Large intestine (tissue), 3 donors: ENCODE results near the gene GLUL. TPM values are rescaled to one million over a fixed set of nuclear protein-coding genes. Genes with fewer than 3 reads are reported as not detected.
"Not testable (repeated sequence)": the region's sequence is repeated elsewhere in the genome, so short reads cannot be mapped to it uniquely, and the experiment has no call there.

Experiments
- DNase-seq, 2 donors: peaks; one replicate each; pipeline versions ENCODE4 v3.0.0 to v3.0.0-alpha.2; 2013
- H3K27ac ChIP-seq: one replicate; pipeline ENCODE4 v1.5.1; 2013; ENCODE audit warnings: low read length
- H3K27me3 ChIP-seq: 2 replicates; pipeline ENCODE4 v1.6.1; 2013; ENCODE audit warnings: low read length; ENCODE audit not compliant: control insufficient read depth, insufficient read depth
- H3K36me3 ChIP-seq: 2 replicates; pipeline ENCODE4 v1.6.1; 2013; ENCODE audit warnings: low read length; ENCODE audit not compliant: control insufficient read depth, insufficient read depth
- H3K4me1 ChIP-seq: one replicate; pipeline ENCODE4 v1.6.1; 2013; ENCODE audit warnings: low read length; ENCODE audit not compliant: control insufficient read depth, insufficient read depth
- H3K4me3 ChIP-seq: one replicate; pipeline ENCODE4 v1.5.1; 2013; ENCODE audit warnings: low read length
- H3K9me3 ChIP-seq: one replicate; pipeline ENCODE4 v1.6.1; 2013; ENCODE audit warnings: mild to moderate bottlenecking, low read depth, low read length, moderate library complexity; ENCODE audit not compliant: control insufficient read depth
- WGBS: methylation state at CpG from one replicate; pipeline ENCODE4 v1.1.5; 2013; ENCODE audit warnings: low lambda C conversion rate; ENCODE audit not compliant: insufficient coverage; 5-methylcytosine and 5-hydroxymethylcytosine counted together
- polyA plus RNA-seq: library from polyadenylated mRNA; unstranded; fragments of 120-200 nt; gene quantifications from one replicate; pipeline ENCODE4 v1.2.1, GENCODE V29; 2013

The GLUL gene
- polyA plus RNA-seq, 1 donor, result 164 TPM

DNA sequence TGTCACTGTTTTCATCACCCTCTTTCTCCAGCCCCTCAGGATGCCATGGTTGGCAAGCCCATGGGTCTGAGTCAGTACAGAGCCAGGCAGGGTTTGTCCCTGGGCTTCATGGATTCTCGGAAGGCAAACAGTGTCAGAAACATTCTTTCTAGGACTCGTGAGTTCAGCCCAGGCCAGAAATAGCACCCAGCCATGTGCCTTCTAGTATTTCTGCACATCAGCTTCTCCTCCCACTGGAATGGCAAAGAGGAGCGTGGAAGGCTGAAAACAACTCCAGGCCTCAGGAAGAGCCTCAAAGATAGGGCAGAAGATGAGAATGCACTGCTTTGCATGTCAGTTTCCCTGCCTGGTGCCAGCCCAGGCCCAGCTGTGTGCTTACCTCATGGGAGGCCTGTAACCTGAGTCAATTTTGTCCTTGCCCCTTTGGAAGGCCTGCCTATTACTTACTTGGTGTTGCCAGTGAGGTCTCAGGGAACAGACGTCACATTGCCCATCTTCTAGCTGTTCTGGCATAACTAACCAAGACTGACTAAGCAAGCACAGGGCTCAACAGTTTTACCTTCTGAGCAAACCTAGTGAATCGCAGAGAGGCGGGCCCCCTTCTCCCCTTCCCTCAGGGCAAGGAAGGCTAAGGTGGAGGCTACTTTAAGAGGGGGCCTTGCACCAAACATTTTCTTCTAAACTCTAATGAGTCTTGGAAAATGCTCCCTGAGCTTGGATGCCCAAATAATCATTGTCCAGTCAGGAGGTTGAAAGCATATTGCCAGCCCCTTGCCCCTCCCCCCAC, 42.4 kb downstream of the GLUL start:
- H3K9me3 ChIP-seq, result no peaks in the 10 kb centered on the region
- H3K4me3 ChIP-seq, result no peak overlapping the region
- no CpG with 5 or more reads among the region's 6 CpGs for WGBS
- H3K27ac ChIP-seq, result no peak overlapping the region
- no peak for DNase-seq
- H3K36me3 ChIP-seq, result no peaks in the 10 kb centered on the region
- no peaks in the 10 kb centered on the region for H3K4me1 ChIP-seq
- H3K27me3 ChIP-seq, result no peaks in the 10 kb centered on the region

GRCh38 chr1:182347019-182347418, 44.6 kb downstream of the GLUL start:
- 94% methylated on average over 2 of the region's 5 CpGs for WGBS
- Histone ChIP-seq H3K27me3 (no peaks in the 10 kb centered on the region), H3K4me3 (no peak overlapping the region), H3K9me3 (no peaks in the 10 kb centered on the region), H3K27ac (no peak overlapping the region), H3K4me1 (no peaks in the 10 kb centered on the region), H3K36me3 (no peaks in the 10 kb centered on the region)
- no peak for DNase-seq

GRCh38 chr1:182340233-182341058, 51.1 kb downstream of the GLUL start:
- Histone ChIP-seq H3K4me1 (no peaks in the 10 kb centered on the region), H3K27me3 (no peaks in the 10 kb centered on the region), H3K4me3 (no peak overlapping the region), H3K36me3 (no peaks in the 10 kb centered on the region), H3K9me3 (no peaks in the 10 kb centered on the region), H3K27ac (no peak overlapping the region)
- no peak for DNase-seq
- 86% methylated on average over 1 of the region's 10 CpGs for WGBS

DNA sequence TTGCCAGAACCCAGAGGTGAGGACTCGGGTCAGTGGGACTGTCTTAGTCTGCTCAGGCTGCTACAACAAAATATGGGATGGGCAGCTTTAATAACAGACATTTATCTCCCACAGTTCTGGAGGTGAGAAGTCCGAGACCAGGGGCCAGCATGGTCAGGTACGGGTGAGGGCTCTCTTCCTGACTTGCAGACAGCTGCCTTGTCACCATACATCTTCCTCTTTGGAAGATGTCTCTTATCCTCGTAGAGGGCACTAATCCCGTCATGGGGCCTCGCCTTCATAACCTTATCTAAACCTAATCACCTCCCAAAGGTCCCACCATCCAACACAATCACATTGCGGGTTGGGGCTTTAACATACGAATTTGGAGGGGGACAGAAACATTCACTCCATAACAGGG, 51.9 kb downstream of the GLUL start:
- no peaks in the 10 kb centered on the region for H3K4me1 ChIP-seq
- no peaks in the 10 kb centered on the region for H3K27me3 ChIP-seq
- 93% methylated on average over 3 of the region's 8 CpGs for WGBS
- DNase-seq, result no peak
- no peak overlapping the region for H3K4me3 ChIP-seq
- H3K9me3 ChIP-seq, result no peaks in the 10 kb centered on the region
- no peaks in the 10 kb centered on the region for H3K36me3 ChIP-seq
- H3K27ac ChIP-seq, result no peak overlapping the region

DNA sequence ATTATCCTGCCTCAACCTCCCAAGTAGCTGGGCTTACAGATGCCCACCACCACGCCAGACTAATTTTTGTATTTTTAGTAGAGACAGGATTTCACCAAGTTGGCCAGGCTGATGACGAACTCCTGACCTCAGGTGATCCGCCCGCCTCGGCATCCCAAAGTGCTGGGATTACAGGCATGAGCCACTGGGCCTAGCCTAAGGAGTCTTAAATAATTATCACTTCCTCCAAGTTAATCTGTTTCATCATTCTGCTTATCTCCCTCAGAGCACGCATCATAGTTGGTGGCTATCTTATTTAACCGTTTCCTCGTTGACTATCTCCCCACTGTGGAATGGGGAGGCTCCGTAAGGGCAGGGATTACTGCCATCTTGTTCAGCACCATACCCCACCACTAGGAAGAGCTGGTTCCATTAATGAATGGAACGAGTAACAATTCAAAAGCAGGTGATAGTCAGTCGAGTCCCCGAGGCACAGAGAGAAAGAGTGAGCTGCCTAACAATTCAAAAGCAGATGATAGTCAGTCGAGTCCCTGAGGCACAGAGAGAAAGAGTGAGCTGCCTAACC, 52.7 kb downstream of the GLUL start:
- no peaks in the 10 kb centered on the region for H3K4me1 ChIP-seq
- no peaks in the 10 kb centered on the region for H3K9me3 ChIP-seq
- DNase-seq, result no peak
- no peak overlapping the region for H3K4me3 ChIP-seq
- no peaks in the 10 kb centered on the region for H3K27me3 ChIP-seq
- WGBS, result 93% methylated on average over 3 of the region's 13 CpGs
- H3K36me3 ChIP-seq, result no peaks in the 10 kb centered on the region
- H3K27ac ChIP-seq, result no peak overlapping the region

DNA sequence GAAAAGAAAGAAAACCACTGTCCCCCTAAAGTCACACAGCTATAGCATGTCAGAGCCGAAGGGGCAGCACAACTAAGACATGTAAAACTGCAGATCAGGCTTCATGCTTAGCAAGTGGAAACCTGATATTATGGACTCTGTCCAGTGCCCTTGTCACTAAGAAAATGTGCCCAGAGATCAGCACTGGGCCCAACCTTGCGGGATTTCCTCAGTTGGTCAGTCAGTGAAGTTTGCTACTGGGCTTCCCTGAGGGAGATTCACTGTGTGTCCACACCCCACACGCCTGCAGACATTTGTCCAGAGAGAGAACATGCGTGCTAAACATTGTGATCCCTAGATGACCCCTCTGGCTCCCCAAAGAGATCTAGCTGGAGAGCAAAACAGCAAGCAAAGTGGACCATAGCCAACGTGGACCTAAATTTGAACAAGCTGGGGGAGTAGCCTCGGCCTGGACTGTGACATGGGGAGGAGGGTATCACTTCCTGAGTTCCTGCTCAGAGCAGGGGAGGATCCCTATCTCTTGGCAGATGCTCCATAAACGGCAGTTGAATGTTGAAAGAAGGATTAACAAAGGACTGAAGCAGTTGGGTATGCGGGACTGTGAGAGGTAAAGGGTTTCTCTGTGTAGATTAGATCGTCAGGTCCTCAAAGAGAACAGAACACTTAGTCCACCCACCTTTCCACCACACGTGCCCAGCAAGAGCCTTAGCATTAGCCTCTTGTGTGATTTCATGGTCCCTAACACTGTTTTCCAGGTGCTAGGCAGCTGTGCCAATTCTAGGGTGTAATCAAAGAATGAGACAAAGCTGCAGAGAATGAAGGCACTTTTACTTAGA, 53.6 kb downstream of the GLUL start:
- Histone ChIP-seq H3K27ac (no peak overlapping the region), H3K4me1 (no peaks in the 10 kb centered on the region), H3K4me3 (no peak overlapping the region), H3K9me3 (no peaks in the 10 kb centered on the region), H3K27me3 (no peaks in the 10 kb centered on the region), H3K36me3 (no peaks in the 10 kb centered on the region)
- DNase-seq, result no peak
- WGBS, result no CpG with 5 or more reads among the region's 10 CpGs

DNA sequence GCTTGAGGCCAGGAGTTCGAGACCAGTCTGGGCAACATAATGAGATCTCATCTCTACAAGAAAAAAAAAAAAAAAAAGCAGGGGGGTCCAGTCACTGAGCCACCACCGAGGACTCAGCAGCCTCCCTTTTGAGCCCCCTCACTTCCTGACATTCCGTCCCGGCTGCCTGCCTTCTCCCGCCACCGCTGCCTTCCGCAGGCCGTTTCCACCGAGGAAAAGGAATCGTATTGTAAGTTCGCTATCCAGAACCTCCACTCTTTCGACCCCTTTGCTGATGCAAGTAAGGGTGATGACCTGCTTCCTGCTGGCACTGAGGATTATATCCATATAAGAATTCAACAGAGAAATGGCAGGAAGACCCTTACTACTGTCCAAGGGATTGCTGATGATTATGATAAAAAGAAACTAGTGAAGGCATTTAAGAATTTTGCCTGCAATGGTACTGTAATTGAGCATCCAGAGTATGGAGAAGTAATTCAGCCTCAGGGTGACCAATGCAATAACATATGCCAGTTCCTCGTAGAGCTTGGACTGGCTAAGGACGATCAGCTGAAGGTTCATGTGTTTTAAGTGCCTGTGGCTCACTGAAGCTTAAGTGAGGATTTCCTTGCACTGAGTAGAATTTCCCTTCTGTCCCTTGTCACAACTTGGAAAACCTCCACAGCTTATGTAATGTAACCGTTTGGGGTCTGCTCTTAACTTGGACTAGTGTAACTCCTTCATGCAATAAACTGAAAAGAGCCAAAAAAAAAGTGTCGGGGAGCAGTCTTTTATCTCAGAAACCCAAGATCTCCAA, 55.6 kb downstream of the GLUL start:
- Histone ChIP-seq H3K4me1 (no peaks in the 10 kb centered on the region), H3K9me3 (no peaks in the 10 kb centered on the region), H3K27ac (no peak overlapping the region), H3K4me3 (no peak overlapping the region), H3K27me3 (no peaks in the 10 kb centered on the region), H3K36me3 (no peaks in the 10 kb centered on the region)
- WGBS, result no CpG with 5 or more reads among the region's 16 CpGs
- DNase-seq, result no peak

GRCh38 chr1:182333071-182333571, 58.5 kb downstream of the GLUL start:
- WGBS, result no CpG with 5 or more reads among the region's 5 CpGs
- DNase-seq, H3K36me3 ChIP-seq: not testable (repeated sequence)

DNA sequence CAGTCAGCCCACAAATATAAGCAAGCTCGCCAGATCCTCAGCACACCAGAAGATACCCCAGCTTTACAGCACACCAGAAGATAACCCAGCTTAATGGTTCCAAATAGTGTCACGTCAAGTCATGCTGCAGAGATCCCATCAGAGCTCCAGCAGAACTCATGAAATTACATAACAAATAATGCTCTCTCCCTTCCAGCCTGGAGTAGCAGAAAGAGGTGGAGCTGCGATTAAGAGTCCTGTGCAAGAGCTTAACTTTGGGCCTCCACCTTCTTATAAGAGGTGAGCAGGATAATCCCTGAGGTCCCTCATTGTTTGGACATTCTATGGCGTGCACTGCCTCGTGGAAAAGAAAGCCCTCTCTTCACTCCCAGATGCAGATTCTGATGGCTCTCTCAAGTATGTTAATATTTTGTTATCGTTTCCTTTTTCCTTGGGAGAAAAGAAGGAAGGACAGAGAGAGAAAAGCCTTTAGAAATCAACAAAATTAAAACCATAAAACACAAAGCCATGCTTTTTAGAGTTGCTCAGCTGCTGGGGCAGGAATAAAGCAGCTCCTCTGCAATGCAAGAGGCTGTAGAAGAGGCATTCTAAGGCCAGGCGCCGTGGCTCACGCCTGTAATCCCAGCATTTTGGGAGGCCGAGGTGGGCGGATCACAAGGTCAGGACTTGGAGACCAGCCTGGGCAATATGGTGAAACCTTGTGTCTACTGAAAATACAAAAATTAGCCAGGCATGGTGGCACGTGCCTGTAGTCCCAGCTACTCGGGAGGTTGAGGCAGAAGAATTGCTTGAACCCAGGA, 59.1 kb downstream of the GLUL start:
- Histone ChIP-seq H3K27ac (no peak overlapping the region), H3K9me3 (no peaks in the 10 kb centered on the region), H3K4me3 (no peak overlapping the region), H3K36me3 (no peaks in the 10 kb centered on the region), H3K4me1 (no peaks in the 10 kb centered on the region), H3K27me3 (no peaks in the 10 kb centered on the region)
- 75% methylated on average over 1 of the region's 13 CpGs for WGBS
- DNase-seq, result peak in 1 of 2 donors; percentile 23

More at GRCh38 chr1:182333071-182333571, 58.5 kb downstream of the GLUL start:
- H3K9me3 ChIP-seq, H3K4me1 ChIP-seq, H3K27me3 ChIP-seq, H3K27ac ChIP-seq, H3K4me3 ChIP-seq: not testable (repeated sequence)
